GM18907 (cell line): ENCODE results near the gene STN1.
"Not testable (repeated sequence)": the region's sequence is repeated elsewhere in the genome, so short reads cannot be mapped to it uniquely, and the experiment has no call there.

Experiments used
- ATAC-seq: cut with Tn5 transposase; IDR thresholded peaks from one replicate; pipeline ENCODE4 v1.9.1; 2021; ENCODE audit warnings: mild to moderate bottlenecking, moderate library complexity; ENCODE audit not compliant: unreplicated experiment

STN1 gene

DNA sequence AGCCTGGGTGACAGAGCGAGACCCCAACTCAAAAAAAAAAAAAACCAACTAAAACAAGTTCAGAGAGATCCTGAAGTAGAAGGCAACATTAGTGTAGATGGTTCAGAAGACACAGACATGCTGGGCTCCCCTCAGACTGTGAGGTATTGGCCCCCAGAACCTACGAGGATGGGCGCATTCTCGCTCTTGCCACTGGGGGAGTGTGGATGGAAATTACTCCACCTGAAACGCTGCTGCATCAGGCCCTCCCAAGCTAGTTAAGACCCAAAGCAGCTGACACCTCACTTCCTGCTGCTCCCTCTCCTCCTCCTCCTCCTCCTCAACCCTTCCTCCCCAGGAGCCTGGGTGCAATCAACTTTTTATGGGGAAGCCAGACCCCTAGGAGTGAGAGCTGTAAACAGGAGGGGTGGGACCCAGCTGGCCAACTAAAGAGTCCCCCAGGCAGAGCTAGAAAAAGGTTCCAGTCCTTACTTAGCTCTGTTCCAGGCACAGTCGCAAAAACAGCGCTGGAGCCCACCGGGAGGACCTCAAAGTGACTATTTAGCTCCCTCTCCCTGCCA lies 70.0 kb downstream of the STN1 start:
- ATAC-seq, result no peak

DNA sequence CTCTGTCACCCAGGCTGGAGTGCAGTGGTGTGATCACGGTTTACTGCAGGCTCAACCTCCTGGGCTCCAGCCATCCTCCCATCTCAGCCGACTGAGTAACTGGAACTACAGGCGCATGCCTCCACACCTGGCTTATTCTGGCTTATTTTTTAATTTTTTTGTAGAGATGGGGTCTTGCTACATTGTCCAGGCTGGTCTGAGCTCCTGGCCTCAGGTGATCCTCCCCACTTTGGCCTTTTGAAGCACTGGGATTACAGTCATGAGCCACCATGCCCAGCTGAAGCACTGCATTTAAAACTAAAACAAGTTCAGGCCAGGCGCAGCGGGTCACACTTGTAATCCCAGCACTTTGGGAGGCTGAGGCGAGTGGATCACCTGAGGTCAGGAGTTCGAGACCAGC lies 70.6 kb downstream of the STN1 start:
- no peak for ATAC-seq

DNA sequence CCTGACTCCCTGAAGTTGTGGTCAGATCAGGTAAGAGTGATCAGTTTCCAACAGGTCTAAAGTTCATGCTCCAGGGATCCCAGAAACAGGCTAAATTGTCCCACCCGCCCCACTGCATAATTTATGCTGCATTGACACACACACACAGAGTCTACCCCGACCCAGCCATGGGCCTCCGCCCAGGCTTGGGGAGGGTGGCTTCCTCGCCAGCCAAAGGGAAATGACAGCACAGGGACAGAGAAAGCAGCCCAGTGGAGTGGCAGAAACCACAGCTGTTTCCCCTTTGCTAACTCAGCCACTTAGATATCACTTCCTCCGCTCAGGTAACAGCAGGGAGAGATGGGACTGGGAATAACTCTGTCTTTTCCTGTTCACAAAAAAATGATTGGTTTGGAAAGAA lies 72.0 kb downstream of the STN1 start:
- ATAC-seq, result no peak

DNA sequence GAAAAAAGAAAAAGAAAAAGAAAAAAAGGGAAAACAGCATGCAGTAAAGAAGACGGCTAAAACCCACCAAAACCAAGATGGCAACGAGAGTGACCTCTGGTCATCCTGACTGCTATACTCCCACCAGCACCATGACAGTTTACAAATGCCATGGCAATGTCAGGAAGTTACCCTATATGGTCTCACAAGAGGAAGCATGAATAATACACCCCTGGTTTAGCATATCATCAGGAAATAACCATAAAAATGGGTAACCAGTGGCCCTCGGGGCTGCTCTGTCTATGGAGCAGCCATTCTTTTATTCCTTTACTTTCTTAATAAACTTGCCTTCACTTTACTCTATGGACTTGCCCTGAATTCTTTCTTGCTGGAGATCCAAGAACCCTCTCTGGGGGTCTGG lies 72.6 kb downstream of the STN1 start:
- ATAC-seq, result not testable (repeated sequence)

DNA sequence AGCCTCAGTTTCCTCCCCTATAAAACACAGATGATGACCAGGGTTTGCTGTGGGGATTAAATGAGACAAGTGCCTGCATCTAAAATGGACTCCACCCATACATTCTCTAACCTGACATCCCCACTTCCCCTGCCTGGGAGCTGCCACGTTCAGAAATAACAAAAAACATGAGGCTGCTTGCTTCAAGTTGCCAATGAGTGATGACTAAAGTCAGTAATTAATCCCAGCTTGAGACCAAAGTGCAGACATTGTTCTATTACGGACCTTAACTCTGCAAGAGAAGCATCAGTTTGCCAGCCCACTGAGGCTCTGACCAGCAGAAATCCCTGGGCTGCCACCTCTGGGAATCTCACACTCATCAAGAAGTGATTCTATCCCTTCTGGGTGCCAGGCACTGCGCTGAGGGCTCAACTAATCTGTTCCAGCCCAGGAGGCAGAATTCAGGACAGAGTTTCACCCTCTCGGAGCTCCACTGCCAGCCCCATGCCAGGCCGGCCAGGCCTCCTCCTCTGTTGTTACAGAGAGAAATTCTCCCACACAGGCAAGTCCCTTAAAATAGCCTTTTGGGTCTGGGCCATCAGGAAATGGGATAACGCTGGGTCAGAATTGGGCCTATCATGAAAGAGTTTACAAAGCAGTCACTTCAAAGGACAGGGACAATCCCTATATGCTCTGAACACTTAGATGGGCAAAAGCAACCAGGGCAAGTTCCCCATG lies 74.0 kb downstream of the STN1 start:
- ATAC-seq, result no peak

DNA sequence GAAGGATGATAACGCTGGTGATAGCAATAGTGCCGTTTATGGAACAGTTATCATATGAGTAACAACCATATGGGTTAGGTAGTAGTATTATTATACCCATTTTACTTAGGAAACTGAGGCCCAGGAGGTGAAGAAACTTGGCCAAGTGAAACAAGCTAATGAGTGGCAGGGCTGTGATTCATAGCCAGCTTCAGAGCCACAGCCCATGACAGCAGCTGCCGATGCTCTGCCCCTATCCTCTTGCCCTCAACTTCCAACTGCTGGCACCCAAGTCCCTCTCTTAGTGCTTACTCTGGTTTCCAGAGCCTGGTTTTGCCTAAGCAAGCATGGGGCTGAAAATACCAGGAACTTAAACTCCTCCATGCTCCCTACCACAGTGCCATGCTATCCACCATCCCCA lies 74.9 kb downstream of the STN1 start:
- no peak for ATAC-seq

DNA sequence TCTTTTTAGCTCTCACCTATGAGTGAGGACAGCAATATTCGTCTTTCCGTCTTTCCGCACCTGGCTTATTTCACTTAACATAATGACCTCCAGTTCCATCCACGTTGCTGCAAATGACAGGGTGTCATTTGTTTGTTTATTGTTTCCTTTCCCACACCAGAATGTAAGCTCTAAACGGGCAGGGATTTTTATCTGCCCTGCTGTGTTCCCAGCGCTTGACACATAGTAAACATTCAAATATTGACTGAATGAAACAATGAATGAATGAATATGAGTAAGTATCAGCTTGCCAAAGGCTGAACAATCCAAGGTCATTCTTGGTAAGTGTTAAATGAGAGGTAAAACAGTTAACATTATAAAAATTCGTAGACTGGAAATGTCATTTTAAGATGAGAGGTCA lies 75.4 kb downstream of the STN1 start:
- no peak for ATAC-seq

DNA sequence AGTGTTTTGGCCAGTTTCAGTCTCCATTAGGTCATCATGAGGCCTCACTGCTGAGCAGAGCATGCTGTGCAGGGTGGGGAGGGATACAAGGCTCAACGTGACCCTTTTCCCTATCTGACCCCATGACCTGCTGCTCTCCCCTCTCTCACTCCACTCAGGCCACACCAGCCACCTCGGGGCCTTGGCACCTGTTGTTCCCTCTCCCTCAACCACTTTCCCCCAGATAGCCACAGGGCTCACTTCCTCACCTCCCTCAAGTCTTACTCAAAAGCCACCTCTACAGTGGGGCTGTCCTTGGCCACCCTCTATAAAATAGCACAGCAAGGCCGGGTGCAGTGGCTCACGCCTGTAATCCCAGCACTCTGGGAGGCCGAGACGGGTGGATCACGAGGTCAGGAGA lies 76.5 kb downstream of the STN1 start:
- no peak for ATAC-seq

DNA sequence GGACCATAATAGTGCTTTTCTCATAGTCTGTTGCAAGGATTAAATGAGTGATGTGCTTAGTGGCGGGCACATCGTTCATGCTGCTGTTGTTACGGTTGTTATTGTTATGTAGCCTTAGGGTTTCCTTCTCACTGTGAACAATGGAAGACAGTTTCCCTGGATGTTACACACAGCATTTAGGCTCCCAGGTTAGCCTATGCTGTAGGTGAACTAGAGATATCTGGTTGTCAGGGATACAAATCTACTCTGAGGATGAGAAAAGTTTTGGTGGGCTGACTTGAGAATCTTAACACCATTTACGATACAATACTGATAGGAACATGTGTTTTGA lies 77.3 kb downstream of the STN1 start:
- ATAC-seq, result no peak

DNA sequence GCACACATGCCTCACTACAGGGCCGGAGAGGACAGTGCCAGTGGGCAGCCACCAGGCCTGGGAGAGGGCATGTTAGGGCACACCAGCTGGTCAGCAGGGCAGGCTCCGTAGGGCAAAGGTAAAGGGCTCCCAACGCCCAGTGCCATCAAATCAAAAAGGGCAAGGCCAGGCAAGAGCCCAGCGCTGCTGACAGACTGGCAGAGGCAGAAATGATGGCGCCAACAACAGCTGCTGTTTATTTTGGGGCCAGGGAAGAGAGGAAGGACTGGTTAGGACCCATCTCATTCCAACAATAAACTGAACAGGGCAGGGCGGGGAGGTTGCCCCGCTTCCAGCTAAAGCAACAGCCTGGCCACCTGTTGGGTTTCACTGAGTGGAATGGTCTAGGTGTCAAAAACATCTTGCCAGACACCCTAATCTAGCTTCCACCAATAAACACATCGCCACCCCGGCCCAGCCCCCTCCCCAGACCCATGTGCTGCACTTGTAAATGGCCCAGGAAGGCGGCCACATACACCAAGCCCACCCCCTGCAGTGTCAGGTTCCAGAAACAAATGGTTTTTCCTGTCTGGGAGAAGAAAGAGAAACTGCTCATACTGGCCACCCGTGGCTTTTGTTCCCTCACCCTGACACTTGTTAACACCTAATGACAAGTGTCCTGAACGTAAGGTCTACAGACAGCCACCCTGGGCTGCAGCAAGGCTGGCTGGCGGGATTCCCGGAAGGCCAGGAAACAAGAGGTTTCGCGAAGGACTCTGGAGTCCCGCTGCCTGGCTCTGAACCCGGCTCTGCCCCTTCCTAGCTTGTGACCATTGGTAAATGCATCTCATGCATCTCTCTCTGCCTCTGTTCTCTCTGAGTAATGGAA lies 77.9 kb downstream of the STN1 start:
- no peak for ATAC-seq

DNA sequence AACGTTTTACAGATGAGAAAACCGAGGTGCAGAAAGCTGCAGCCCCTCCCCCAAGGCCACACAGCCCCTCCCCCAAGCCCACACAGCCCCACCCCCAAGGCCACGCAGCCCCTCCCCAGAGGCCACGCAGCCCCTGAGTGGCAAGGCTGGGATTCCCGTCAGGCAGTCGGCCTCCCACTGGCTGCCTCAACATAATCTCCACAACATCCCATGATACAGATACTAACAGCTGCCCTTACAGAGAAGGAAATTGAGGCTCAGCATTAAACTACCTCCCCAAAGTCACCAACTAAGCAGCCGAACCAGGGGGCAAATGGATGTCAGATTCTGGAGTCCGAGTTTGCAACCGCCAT lies 78.5 kb downstream of the STN1 start:
- no peak for ATAC-seq

DNA sequence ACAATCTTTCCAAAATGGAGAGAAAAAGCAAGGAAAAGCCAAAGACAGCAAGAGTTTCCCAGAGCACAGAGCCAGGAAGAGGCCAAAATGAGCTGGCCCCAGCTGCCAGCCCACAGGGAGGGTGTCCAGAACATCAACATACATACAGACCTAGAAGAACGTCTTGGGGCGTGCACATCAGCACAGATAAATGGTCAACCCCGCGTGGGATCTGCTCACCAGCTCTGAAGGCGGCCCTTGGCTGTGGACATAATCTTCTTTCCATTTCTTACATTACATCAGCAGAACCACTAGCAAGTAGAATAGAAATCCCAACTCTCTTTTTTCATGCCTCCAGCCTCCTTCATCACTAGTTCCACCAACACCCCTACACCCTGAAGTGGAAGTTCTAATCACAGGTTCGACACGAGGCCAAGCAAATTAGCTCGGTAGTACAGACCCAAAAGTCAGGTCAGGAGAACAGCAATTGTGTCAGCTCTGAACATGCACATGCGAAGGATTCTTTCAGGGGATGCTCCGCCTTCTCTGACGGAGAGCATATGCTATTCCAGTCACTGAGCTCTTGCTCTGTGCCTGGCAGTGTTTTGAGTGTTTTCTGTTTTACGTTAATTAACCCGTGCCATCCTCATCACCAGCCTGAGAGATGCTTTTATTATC lies 79.0 kb downstream of the STN1 start:
- no peak for ATAC-seq

DNA sequence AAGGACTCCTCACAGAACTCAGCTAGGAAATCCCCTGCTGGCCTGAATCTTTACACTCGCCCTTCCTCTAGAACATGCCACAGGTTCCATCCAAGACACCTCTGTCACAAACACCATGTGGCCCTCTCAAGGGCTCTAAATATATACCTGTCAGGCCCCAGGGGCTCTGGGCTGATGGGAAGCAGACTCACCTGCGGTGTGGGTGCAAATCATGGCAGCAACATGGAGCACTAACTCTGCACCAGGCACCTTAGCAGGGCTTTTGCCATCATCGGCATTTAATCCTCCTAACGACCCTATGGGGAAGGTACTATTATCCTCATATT lies 80.0 kb downstream of the STN1 start:
- ATAC-seq, result no peak

DNA sequence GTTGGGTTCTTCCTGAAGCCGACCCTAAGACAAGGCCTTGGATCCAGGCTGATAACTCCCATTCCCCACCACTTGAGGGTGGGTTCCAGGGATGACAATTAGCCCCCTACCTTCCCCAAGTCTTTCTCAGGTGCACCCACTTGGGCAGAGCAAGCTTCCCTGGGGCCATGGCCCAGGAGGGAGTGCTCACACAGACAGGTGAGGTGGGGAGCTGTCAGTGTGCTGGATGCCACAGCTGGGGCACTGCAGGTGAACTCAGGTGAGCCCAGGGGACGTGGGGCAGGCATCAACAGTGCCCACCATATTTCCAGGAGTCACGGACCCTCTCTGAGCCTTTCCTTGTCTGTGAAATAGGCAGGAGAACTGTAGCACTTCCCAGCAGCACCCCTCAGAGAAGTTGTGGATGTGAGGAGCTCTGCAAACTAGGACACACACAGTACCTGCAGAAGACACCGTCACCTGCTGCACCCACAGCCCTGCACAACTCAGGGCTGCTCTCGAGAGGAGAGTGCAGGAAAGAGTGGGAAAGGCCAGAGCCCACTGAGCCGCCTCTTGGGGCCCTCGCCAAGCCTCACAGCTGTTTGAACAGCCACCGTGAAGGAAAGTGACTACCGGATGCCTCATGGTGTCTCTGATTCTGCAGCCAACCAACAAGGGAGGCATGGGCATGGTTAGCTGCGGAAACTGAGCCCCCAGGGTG lies 80.5 kb downstream of the STN1 start:
- no peak for ATAC-seq

DNA sequence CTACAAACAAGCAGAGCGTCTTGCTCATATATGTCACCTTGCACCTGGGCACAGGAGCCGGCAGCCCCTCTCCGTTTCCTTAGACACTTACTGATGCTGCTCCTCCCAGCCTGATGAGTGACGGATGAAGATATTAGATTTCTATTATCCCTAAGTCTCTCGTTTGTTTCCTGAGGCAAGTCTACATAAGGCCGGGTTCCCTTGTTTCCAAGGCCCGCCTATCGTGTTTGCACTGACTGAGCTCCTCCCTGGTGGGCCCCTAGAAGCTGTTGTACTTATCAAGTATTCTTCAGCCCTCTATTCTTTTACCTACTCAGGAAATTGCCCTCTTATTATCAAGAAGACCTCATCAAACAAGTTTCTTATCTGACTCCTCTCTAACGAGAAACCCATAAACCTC lies 81.1 kb downstream of the STN1 start:
- no peak for ATAC-seq

DNA sequence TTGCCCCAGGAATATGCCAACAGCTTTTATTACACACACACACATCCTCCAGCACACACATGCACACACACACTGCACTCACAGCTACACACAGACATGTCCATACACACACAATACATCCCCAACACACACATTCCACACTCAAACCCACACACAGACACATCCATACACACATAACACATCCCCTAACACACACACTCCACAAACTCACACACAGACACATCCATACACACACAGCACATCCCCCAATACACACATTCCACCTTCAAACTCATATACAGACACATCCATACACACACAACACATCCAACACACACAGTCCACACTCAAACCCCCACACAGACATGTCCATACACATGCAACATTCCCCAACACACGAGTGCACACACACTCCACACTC lies 81.7 kb downstream of the STN1 start:
- ATAC-seq, result no peak

DNA sequence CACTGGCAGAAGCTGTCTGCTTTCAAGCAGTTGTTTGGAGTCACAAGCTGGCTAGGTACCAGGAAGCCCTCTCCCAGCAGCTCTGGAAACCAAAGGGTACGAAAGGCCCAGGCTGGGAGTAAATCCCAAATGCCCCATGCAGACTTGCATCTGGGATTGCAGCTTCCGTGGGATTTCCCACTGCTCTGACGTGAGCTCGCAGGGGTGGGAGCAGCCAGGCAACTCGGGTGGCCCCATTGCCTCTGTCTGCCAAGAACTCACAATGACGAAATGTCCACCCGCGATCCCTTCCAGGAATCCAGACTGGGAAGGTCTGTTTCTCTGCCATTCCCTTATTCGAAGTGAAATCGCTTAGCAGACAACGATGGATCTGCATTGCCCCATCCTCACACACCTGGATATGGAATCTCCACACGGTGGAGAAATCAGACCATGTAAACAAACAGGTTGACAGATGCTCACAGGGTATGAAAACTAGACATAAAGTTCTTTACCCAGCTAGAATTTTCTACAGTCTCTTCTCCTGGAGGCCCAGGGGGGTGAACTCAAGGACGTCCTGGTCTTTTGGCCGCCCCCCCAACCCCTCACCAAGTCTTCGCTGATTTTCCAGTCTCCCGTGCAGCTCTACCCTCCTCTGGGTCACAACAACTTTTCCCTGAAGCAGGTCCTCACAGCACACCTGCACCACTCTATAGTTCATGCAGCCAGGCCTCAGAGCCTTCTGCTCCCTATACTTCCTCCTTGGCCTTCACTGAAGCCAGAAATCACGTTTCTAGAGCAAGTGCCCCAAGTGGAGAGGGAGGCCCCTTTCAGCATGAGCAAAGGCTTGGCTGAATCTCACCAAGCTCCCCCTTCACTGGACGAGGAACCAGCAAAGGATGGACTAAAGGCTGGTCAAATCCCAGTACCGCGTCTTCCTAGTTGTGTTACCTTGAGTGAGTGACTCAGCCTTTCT lies 82.6 kb downstream of the STN1 start:
- ATAC-seq, result no peak

DNA sequence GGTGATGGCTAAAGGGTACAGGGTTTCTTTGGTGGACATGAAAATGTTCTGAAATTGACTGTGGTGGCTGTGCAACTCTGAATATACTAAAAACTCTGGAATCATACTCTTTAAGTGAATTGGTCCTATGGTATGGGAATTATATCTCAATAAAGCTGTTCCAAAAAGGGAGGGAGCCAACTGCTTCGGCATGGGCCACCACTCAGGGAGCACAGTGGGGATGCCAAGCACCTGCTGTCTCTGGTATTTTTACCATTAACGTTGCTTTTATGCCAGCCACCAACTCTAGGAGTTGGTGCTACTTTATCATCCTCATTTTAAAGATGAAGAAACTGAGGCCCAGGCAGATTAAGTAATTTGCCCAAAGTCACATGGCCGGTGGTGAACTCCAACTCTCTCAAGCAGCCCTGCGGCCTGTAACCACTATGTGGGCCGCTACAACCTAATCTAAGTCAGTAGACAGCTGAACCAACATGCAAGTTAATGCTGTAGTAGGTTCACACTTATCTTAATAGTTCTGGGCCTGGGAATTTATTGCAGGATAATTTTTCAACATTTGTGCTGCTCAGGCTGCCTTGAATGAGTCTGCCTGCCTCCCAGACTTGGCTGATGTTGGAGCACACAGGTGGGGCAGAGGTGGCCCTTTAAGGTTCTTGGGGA lies 83.4 kb downstream of the STN1 start:
- no peak for ATAC-seq

DNA sequence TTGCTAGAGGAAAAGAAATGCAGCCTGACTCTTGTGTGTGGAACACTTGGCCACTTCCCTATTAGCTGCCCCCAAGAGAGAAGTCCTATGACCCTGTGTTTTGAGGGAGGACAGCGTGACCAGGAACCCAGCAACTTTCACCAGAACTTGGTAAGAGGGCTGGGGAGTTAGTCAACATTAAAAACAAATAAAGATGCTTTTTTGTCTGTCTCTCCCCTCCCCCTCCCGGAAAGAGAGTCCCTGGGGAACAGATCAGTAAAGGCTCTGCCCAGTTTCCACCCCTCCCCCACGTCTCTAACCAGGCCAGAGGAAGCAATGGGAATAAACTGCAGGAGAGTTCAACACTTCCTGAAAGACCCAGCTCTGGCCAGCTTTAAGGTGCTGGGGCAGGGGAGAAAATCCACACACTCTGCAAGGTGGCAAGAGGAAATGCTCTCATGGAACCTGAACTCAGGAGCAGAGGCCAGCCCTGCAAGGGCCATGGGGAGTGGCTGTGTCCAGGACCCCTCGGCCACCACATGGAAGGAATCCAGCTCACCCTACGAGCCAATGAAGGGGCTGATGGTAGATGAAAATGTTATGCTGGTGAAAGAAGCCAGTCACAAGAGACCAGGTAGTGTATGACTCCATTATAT lies 84.1 kb downstream of the STN1 start:
- no peak for ATAC-seq
